ENCODE measurements around the gene HOXD10.

HOXD10 gene

DNA sequence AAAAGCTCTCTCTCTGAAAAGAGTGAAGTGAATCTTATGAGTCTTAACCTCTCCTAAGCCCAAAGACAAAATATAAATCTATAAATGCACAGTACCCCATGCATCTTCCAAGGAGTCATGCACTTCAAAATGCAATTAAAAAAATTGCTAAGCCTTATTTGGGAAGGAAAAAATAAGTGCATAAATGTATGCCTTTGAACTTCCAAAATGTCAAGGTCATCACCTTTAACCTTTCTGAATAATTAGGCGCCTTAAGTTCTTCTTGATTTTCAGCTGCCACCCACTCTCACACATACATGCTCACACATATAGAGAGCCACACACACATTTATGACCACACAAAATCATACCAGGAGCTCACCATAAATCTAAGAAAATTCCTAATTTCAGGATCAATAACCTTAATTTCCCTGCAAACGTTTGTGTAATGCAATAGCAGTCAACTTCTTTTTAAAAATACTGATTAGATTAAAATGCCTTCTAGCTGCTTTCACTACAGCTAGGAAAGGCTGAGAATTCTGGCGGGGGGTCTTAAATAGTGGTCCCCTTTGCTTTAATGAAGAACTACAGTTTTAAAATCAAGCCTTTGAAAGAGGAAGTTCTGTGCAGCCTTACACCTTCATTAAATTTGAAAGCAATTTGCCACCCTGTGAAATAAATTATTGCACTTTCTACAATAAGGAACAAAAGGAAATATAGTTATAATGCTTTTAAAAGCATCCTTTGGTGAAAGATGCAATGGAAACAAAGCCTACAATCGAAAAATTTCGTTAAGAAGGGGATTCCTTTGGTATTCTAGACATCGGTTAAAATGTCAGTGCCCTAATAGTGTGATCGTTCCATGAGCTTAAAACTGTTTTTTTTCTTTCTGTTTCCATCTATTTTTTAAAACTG lies 5.9 kb upstream of the HOXD10 start:
- no peak for TF ChIP-seq POLR2A (IDR thresholded peaks at IDR 0.05; ENCODE audit: extremely low read depth, insufficient read length)
- TF ChIP-seq MYC (IDR thresholded peaks at IDR 0.05; ENCODE audit: low read depth, low read length), result no peak
- TF ChIP-seq, protein P1, sequence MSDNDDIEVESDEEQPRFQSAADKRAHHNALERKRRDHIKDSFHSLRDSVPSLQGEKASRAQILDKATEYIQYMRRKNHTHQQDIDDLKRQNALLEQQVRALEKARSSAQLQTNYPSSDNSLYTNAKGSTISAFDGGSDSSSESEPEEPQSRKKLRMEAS (IDR thresholded peaks at IDR 0.05; ENCODE audit: low read depth, low read length), result no peak
- no peak for TF ChIP-seq CTCF (IDR thresholded peaks at IDR 0.05; ENCODE audit: low read depth, low read length)
- H3K4me3 ChIP-seq (ENCODE audit: low read depth, low read length), result no peak overlapping the region
- DNase-seq (ENCODE audit: low read depth), result no peak

GRCh38 chr2:176111309-176111663 lies 5.3 kb upstream of the HOXD10 start:
- DNase-seq (ENCODE audit: low read depth), result peak; percentile 76
- H3K4me3 ChIP-seq (ENCODE audit: low read depth, low read length), result no peak overlapping the region
- TF ChIP-seq, protein P1 (IDR thresholded peaks at IDR 0.05; ENCODE audit: low read depth, low read length), result no peak
- TF ChIP-seq POLR2A (IDR thresholded peaks at IDR 0.05; ENCODE audit: extremely low read depth, insufficient read length) (no peak), MYC (IDR thresholded peaks at IDR 0.05; ENCODE audit: low read depth, low read length) (no peak), CTCF (IDR thresholded peaks at IDR 0.05; ENCODE audit: low read depth, low read length) (peak; percentile 90)

DNA sequence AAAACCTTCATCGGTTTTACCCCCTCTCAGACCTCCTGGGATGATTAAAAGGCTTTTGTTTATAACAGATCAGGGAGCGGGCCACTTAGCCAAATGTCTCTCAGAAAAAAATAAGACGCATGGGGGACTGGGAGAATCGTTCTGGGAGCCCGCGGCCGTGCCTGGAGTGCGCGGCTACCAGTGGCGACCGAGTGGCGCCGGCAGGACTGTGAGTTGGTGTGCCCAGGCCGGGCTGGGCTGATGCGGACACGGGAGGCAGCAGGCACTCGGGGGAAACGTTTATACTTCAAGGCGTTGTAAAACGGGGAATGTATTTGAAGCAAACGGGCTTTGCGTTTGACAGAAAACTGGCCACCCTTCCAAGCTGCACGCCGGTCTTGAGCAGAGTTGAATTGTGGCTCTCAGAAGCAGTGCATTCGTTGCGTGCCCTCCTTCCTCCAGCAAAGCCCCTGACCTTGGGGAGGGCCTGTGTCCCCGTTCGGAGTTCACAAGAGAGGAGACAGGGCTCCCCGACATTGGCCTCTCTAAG lies 4.7 kb upstream of the HOXD10 start:
- no peak for DNase-seq (ENCODE audit: low read depth)
- no peak overlapping the region for H3K4me3 ChIP-seq (ENCODE audit: low read depth, low read length)
- no peak for TF ChIP-seq CTCF (IDR thresholded peaks at IDR 0.05; ENCODE audit: low read depth, low read length)
- TF ChIP-seq MYC (IDR thresholded peaks at IDR 0.05; ENCODE audit: low read depth, low read length), result no peak
- TF ChIP-seq, protein P1 (IDR thresholded peaks at IDR 0.05; ENCODE audit: low read depth, low read length), result no peak
- no peak for TF ChIP-seq POLR2A (IDR thresholded peaks at IDR 0.05; ENCODE audit: extremely low read depth, insufficient read length)

- DNase-seq (ENCODE audit: low read depth), result no peak
- H3K4me3 ChIP-seq (ENCODE audit: low read depth, low read length), result no peak overlapping the region
- TF ChIP-seq MYC (IDR thresholded peaks at IDR 0.05; ENCODE audit: low read depth, low read length) (no peak), CTCF (IDR thresholded peaks at IDR 0.05; ENCODE audit: low read depth, low read length) (no peak), POLR2A (IDR thresholded peaks at IDR 0.05; ENCODE audit: extremely low read depth, insufficient read length) (no peak)
- TF ChIP-seq, protein P1 (IDR thresholded peaks at IDR 0.05; ENCODE audit: low read depth, low read length), result no peak
Measured at GRCh38 chr2:176112375-176113302, 3.9 kb upstream of the HOXD10 start.

- no peak for DNase-seq (ENCODE audit: low read depth)
- TF ChIP-seq CTCF (IDR thresholded peaks at IDR 0.05; ENCODE audit: low read depth, low read length) (no peak), POLR2A (IDR thresholded peaks at IDR 0.05; ENCODE audit: extremely low read depth, insufficient read length) (no peak), MYC (IDR thresholded peaks at IDR 0.05; ENCODE audit: low read depth, low read length) (no peak)
- TF ChIP-seq, protein P1 (IDR thresholded peaks at IDR 0.05; ENCODE audit: low read depth, low read length), result no peak
- no peak overlapping the region for H3K4me3 ChIP-seq (ENCODE audit: low read depth, low read length)
Measured at GRCh38 chr2:176114120-176114929, 2.3 kb upstream of the HOXD10 start.

Data from NB4 (cell line).